Prostate gland (tissue), 2 donors: ENCODE data around the gene CACNA1I. TPM values are rescaled to one million over a fixed set of nuclear protein-coding genes. Genes with fewer than 3 reads are reported as not detected.

ENCODE experiments used
- DNase-seq: peaks from one replicate; pipeline ENCODE4 v3.0.0-alpha.2; 2019; ENCODE audit warnings: low spot score
- H3K27ac ChIP-seq, 2 donors: fragments of 200-600 bp; sonication (generic); 2 replicates each; pipeline ENCODE4 v1.5.1; 2017 to 2019
- H3K27me3 ChIP-seq: fragments of 200-600 bp; sonication (generic); replicated peaks from 2 replicates; pipeline ENCODE4 v1.5.1; 2019; ENCODE audit not compliant: insufficient read depth
- H3K36me3 ChIP-seq, 2 donors: fragments of 200-600 bp; sonication (generic); 1 replicate in 1 of 2; 2 replicates in 1 of 2; pipeline versions ENCODE4 v1.5.1 to v1.8.1; 2017 to 2019
- H3K4me1 ChIP-seq: fragments of 200-600 bp; sonication (generic); replicated peaks from 2 replicates; pipeline ENCODE4 v1.5.1; 2019
- H3K4me3 ChIP-seq, 2 donors: fragments of 200-600 bp; sonication (generic); 2 replicates each; pipeline ENCODE4 v1.5.1; 2017 to 2019
- H3K9me3 ChIP-seq: fragments of 200-600 bp; sonication (generic); 2 replicates; pipeline ENCODE4 v1.5.1; 2017
- CTCF ChIP-seq, 4 experiments: fragments of 200-600 bp in 2 of 4; fragments of 450-650 bp in 2 of 4; sonication (generic) in 2 of 4; IDR thresholded peaks; 1 replicate in 3 of 4; 2 replicates in 1 of 4; pipeline ENCODE4 v1.5.1; 2016 to 2019; ENCODE audit warnings: antibody characterized with exemption in 4 of 4, mild to moderate bottlenecking in 2 of 4, moderate library complexity in 2 of 4
- POLR2A ChIP-seq: fragments of 450-650 bp; IDR thresholded peaks from one replicate; pipeline ENCODE4 v1.6.1; 2016; ENCODE audit warnings: antibody characterized with exemption, mild to moderate bottlenecking
- POLR2AphosphoS5 ChIP-seq: sonication (generic); formaldehyde crosslinking; IDR thresholded peaks from one replicate; pipeline ENCODE4 v1.6.1; 2017; ENCODE audit warnings: antibody characterized with exemption
- WGBS: methylation state at CpG from one replicate; pipeline ENCODE4 v1.1.5; 2018; 5-methylcytosine and 5-hydroxymethylcytosine counted together
- intact Hi-C: fragments of 100-400 bp; cut with DNase I; formaldehyde crosslinking; loops from one replicate; pipeline ENCODE4 v1.14.2; 2022
- total RNA-seq, 2 donors: library from RNA; depleted of rRNA; stranded (reverse); fragments of >200 nt; gene quantifications; one replicate each; pipeline ENCODE4 v1.1.0, GENCODE V29; 2016

The CACNA1I gene
- total RNA-seq, 2 donors from 2014 or later, result 0.05 to 0.68 TPM

GRCh38 chr22:39651053-39651996 lies 80.8 kb downstream of the CACNA1I start:
- TF ChIP-seq CTCF (IDR thresholded peaks at IDR 0.05) (no peak), POLR2A (no peak), POLR2AphosphoS5 (no peak)
- DNase-seq, result no peak
- intact Hi-C loops, result no loop called here
- no peaks in the 10 kb centered on the region for H3K36me3 ChIP-seq
- H3K27me3 ChIP-seq, result no peaks in the 10 kb centered on the region
- WGBS, result 85% methylated on average over 24 of the region's 24 CpGs
- no peaks in the 10 kb centered on the region for H3K4me1 ChIP-seq
- H3K9me3 ChIP-seq, result no peaks in the 10 kb centered on the region
- no peak overlapping the region for H3K27ac ChIP-seq
- H3K4me3 ChIP-seq, result no peak overlapping the region

- Histone ChIP-seq H3K4me1 (no peaks in the 10 kb centered on the region), H3K36me3 (no peaks in the 10 kb centered on the region), H3K27ac (no peak overlapping the region), H3K27me3 (no peaks in the 10 kb centered on the region), H3K9me3 (no peaks in the 10 kb centered on the region), H3K4me3 (no peak overlapping the region)
- intact Hi-C loops, result no loop called here
- DNase-seq, result no peak
- TF ChIP-seq POLR2AphosphoS5 (no peak), POLR2A (no peak), CTCF (IDR thresholded peaks at IDR 0.05) (no peak)
- WGBS, result 87% methylated on average over 16 of the region's 16 CpGs
Measured at GRCh38 chr22:39652990-39653786, 82.6 kb downstream of the CACNA1I start.

- H3K27ac ChIP-seq, result no peak overlapping the region
- intact Hi-C loops, result no loop called here
Measured at GRCh38 chr22:39653787-39654077, 83.2 kb downstream of the CACNA1I start.

GRCh38 chr22:39654131-39654926 lies 83.8 kb downstream of the CACNA1I start:
- no peak for TF ChIP-seq POLR2A
- TF ChIP-seq POLR2AphosphoS5, result no peak
- no peak for TF ChIP-seq CTCF (IDR thresholded peaks at IDR 0.05)
- Histone ChIP-seq H3K36me3 (no peaks in the 10 kb centered on the region), H3K9me3 (no peaks in the 10 kb centered on the region), H3K4me3 (no peak overlapping the region), H3K27me3 (no peaks in the 10 kb centered on the region), H3K27ac (no peak overlapping the region), H3K4me1 (no peaks in the 10 kb centered on the region)
- WGBS, result 95% methylated on average over 9 of the region's 10 CpGs
- intact Hi-C loops, result no loop called here
- DNase-seq, result no peak

More at GRCh38 chr22:39653787-39654077, 83.2 kb downstream of the CACNA1I start:
- H3K9me3 ChIP-seq, result no peaks in the 10 kb centered on the region
- 96% methylated on average over 3 of the region's 3 CpGs for WGBS
- TF ChIP-seq POLR2AphosphoS5 (no peak), CTCF (IDR thresholded peaks at IDR 0.05) (no peak), POLR2A (no peak)
- H3K27me3 ChIP-seq, result no peaks in the 10 kb centered on the region
- H3K4me3 ChIP-seq, result no peak overlapping the region
- no peak for DNase-seq
- H3K4me1 ChIP-seq, result no peaks in the 10 kb centered on the region
- no peaks in the 10 kb centered on the region for H3K36me3 ChIP-seq
